Adrenal gland (tissue), 12 donors: ENCODE measurements around the gene SIAE. TPM values are rescaled to one million over a fixed set of nuclear protein-coding genes. Genes with fewer than 3 reads are reported as not detected.

ENCODE experiments used
- DNase-seq, 7 donors: peaks; one replicate each; pipeline ENCODE4 v3.0.0-alpha.2; 2019 to 2020
- H3K27ac ChIP-seq, 5 donors: fragments of 200-600 bp; sonication (generic) in 4 of 5; 1 replicate in 3 of 5; 2 replicates in 2 of 5; pipeline versions ENCODE4 v1.5.1 to v1.8.0; 2016 to 2020; ENCODE audit warnings: mild to moderate bottlenecking in 1 of 5
- H3K27me3 ChIP-seq: fragments of 200-600 bp; 2 replicates; pipeline ENCODE4 v1.8.0; 2021
- H3K36me3 ChIP-seq, 2 donors: fragments of 200-600 bp; replicated peaks in 1 of 2; 1 replicate in 1 of 2; 2 replicates in 1 of 2; pipeline versions ENCODE4 v1.5.1 to v1.8.0; 2018 to 2022
- H3K4me1 ChIP-seq, 2 donors: fragments of 200-600 bp; replicated peaks in 1 of 2; 1 replicate in 1 of 2; 2 replicates in 1 of 2; pipeline versions ENCODE4 v1.5.1 to v1.8.0; 2018 to 2021
- H3K4me3 ChIP-seq, 4 donors: fragments of 200-600 bp; sonication (generic) in 3 of 4; one replicate each; pipeline ENCODE4 v1.5.1; 2016 to 2018
- H3K9me3 ChIP-seq, 3 donors: fragments of 200-600 bp; sonication (generic) in 1 of 3; replicated peaks in 1 of 3; 1 replicate in 2 of 3; 2 replicates in 1 of 3; pipeline versions ENCODE4 v1.5.1 to v1.8.0; 2016 to 2021
- CTCF ChIP-seq, 6 experiments: fragments of 450-650 bp in 4 of 6; fragments of 200-600 bp in 2 of 6; sonication (generic) in 1 of 6; IDR thresholded peaks; 1 replicate in 5 of 6; 2 replicates in 1 of 6; pipeline versions ENCODE4 v1.5.1 to v1.8.0; 2016 to 2021; ENCODE audit warnings: antibody characterized with exemption in 6 of 6, mild to moderate bottlenecking in 2 of 6, moderate library complexity in 1 of 6
- POLR2A ChIP-seq, 2 donors: fragments of 450-650 bp; IDR thresholded peaks; one replicate each; pipeline ENCODE4 v1.6.1; 2017; ENCODE audit warnings: antibody characterized with exemption in 2 of 2, mild to moderate bottlenecking in 2 of 2, moderate library complexity in 1 of 2
- WGBS, 4 donors: extraction: QIAGEN DNeasy Blood & Tissue Kit in 2 of 4; methylation state at CpG; one replicate each; pipeline versions ENCODE4 v1.1.5 to v1.1.7; 2013 to 2017; 5-methylcytosine and 5-hydroxymethylcytosine counted together
- intact Hi-C, 2 donors: fragments of 100-400 bp; cut with DNase I; formaldehyde crosslinking; loops; one replicate each; pipeline versions ENCODE4 v1.14.1 to v1.15.0; 2022 to 2023
- polyA plus RNA-seq, 3 donors: library from polyadenylated mRNA; stranded (reverse); fragments of 200-250 nt in 2 of 3; fragments of 350-450 nt in 1 of 3; fragmentation: Illumina TruSeq in 1 of 3; extraction: RNeasy Lipid Tissue Mini Kit (QIAGEN cat#74804) in 1 of 3; gene quantifications; one replicate each; pipeline ENCODE4 v1.2.3, GENCODE V29; 2013 to 2014
- total RNA-seq, 9 donors: library from RNA; depleted of rRNA in 4 of 9; stranded (reverse); fragments of >200 nt in 4 of 9; fragments of 120-200 nt in 1 of 9; fragmentation: NEBNext Ultra II Directional in 1 of 9; extraction: Animal tissue kit (Norgen Biotek cat#: 25700) in 1 of 9; gene quantifications; one replicate each; pipeline versions ENCODE4 v1.1.0 to v1.2.4, GENCODE V29; 2013 to 2023
- donor health status: healthy with polysubstance abuse.
- donor health status: Bipolar disorder and iron deficiency.
- donor health status: DM: yes; HTN: yes; CAD: no.
- donor health status: DM: no; HTN: no; CAD: no.
- donor health status: DM: no; HTN: no; CAD: no.
- donor health status: DM: yes; HTN: yes; CAD: no.

SIAE gene
- total and polyA plus RNA-seq, 12 donors: 6.4 to 50.0 (median 29.0) TPM

GRCh38 chr11:124662106-124662505 lies 11.4 kb downstream of the SIAE start:
- WGBS, 4 donors: 70 to 80% (median 78%) methylated on average over 4 of the region's 4 CpGs
- Histone ChIP-seq H3K4me3 (no peak overlapping the region), H3K36me3 (no peaks in the 10 kb centered on the region), H3K9me3 (no peaks in the 10 kb centered on the region), H3K27me3 (no peaks in the 10 kb centered on the region), H3K27ac (no peak overlapping the region), H3K4me1 (no peaks in the 10 kb centered on the region)
- no peak for DNase-seq
- TF ChIP-seq POLR2A (IDR thresholded peaks at IDR 0.05): no peak
- intact Hi-C loops: no loop called here

- Histone ChIP-seq H3K27ac (no peak overlapping the region), H3K36me3 (no peaks in the 10 kb centered on the region)
- intact Hi-C loops: no loop called here
These were observed 12.0 kb downstream of the SIAE start for GRCh38 chr11:124661553-124661952.

GRCh38 chr11:124658986-124659385 lies 14.6 kb downstream of the SIAE start:
- no peak for TF ChIP-seq CTCF (IDR thresholded peaks at IDR 0.05)
- TF ChIP-seq POLR2A (IDR thresholded peaks at IDR 0.05): no peak
- Histone ChIP-seq H3K27me3 (no peaks in the 10 kb centered on the region), H3K27ac (no peak overlapping the region), H3K4me3 (no peak overlapping the region), H3K4me1 (no peaks in the 10 kb centered on the region), H3K9me3 (no peaks in the 10 kb centered on the region), H3K36me3 (no peaks in the 10 kb centered on the region)
- intact Hi-C loops: no loop called here
- DNase-seq: no peak
- 90 to 96% (median 95%) methylated on average over 1 of the region's 1 CpG for WGBS, 4 donors

More at GRCh38 chr11:124661553-124661952, 12.0 kb downstream of the SIAE start:
- DNase-seq: no peak
- H3K4me1 ChIP-seq: no peaks in the 10 kb centered on the region
- H3K4me3 ChIP-seq: no peak overlapping the region
- no peaks in the 10 kb centered on the region for H3K9me3 ChIP-seq
- H3K27me3 ChIP-seq: no peaks in the 10 kb centered on the region
- TF ChIP-seq POLR2A (IDR thresholded peaks at IDR 0.05) (no peak), CTCF (IDR thresholded peaks at IDR 0.05) (no peak)

GRCh38 chr11:124658501-124658900 lies 15.0 kb downstream of the SIAE start:
- Histone ChIP-seq H3K27me3 (no peaks in the 10 kb centered on the region), H3K4me1 (no peaks in the 10 kb centered on the region), H3K36me3 (no peaks in the 10 kb centered on the region), H3K9me3 (no peaks in the 10 kb centered on the region), H3K27ac (no peak overlapping the region), H3K4me3 (no peak overlapping the region)
- TF ChIP-seq POLR2A (IDR thresholded peaks at IDR 0.05) (no peak), CTCF (IDR thresholded peaks at IDR 0.05) (no peak)
- no peak for DNase-seq
- intact Hi-C loops: no loop called here
- 83 to 94% (median 87%) methylated on average over 3 of the region's 3 CpGs for WGBS, 4 donors

- intact Hi-C loops: no loop called here
These were observed 15.6 kb downstream of the SIAE start for GRCh38 chr11:124657904-124658303.

More at GRCh38 chr11:124657904-124658303, 15.6 kb downstream of the SIAE start:
- H3K9me3 ChIP-seq: no peaks in the 10 kb centered on the region
- TF ChIP-seq POLR2A (IDR thresholded peaks at IDR 0.05) (no peak), CTCF (IDR thresholded peaks at IDR 0.05) (no peak)
- WGBS, 4 donors: 87 to 92% (median 88%) methylated on average over 5 of the region's 5 CpGs
- DNase-seq: no peak
- no peaks in the 10 kb centered on the region for H3K36me3 ChIP-seq
- no peaks in the 10 kb centered on the region for H3K27me3 ChIP-seq
- no peak overlapping the region for H3K4me3 ChIP-seq
- no peak overlapping the region for H3K27ac ChIP-seq
- no peaks in the 10 kb centered on the region for H3K4me1 ChIP-seq
